SK-N-SH (cell line): Measurements from ENCODE around the gene TNNT2.

ENCODE experiments used
- EZH2phosphoT487 ChIP-seq: fragments of 200-600 bp; sonication (generic); IDR thresholded peaks from 2 replicates; pipeline ENCODE4 v1.6.1; 2017; ENCODE audit warnings: low read depth, mixed run types, mild to moderate bottlenecking, antibody characterized with exemption, moderate library complexity, borderline replicate concordance
- NFIC ChIP-seq: IDR thresholded peaks from 2 replicates; pipeline ENCODE4 v1.4.0; 2012; ENCODE audit warnings: borderline replicate concordance
- RCOR1 ChIP-seq: fragments of 150-350 bp; IDR thresholded peaks from 2 replicates; pipeline ENCODE4 v1.6.1; 2017; ENCODE audit warnings: antibody characterized with exemption, low read length
- SIN3A ChIP-seq: IDR thresholded peaks from 2 replicates; pipeline ENCODE4 v1.6.1; 2012; ENCODE audit warnings: low read depth, mild to moderate bottlenecking, low read length, moderate library complexity, borderline replicate concordance
- TCF12 ChIP-seq: IDR thresholded peaks from 2 replicates; pipeline ENCODE4 v1.4.0; 2012
- TF ChIP-seq, protein P1 (sequence below): fragments of 200-600 bp; sonication (generic); IDR thresholded peaks from 2 replicates; pipeline ENCODE4 v1.6.1; 2017; ENCODE audit warnings: antibody characterized with exemption, mild to moderate bottlenecking, moderate library complexity

DNA sequence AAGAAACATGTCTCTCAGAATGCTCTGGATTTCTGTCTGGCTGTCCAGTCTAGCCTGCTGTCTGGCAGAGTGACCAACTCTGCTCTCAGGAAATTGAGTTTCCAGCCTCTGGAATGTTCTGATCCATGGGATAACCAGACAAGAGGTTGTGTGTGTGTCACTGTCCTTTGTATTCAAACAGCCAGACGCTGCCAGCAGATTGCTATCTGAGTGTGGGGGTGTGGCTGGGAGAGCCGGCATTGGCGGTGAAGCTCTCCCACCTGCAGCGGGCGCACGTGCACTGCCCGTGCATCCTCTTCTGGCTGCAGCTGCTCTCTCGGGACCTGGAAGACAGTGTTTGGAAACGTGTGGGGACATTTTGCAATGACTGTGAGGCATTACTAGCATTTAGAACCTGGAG, 68.1 kb downstream of the TNNT2 start:
- no peak for TF ChIP-seq SIN3A
- TF ChIP-seq, protein P1, sequence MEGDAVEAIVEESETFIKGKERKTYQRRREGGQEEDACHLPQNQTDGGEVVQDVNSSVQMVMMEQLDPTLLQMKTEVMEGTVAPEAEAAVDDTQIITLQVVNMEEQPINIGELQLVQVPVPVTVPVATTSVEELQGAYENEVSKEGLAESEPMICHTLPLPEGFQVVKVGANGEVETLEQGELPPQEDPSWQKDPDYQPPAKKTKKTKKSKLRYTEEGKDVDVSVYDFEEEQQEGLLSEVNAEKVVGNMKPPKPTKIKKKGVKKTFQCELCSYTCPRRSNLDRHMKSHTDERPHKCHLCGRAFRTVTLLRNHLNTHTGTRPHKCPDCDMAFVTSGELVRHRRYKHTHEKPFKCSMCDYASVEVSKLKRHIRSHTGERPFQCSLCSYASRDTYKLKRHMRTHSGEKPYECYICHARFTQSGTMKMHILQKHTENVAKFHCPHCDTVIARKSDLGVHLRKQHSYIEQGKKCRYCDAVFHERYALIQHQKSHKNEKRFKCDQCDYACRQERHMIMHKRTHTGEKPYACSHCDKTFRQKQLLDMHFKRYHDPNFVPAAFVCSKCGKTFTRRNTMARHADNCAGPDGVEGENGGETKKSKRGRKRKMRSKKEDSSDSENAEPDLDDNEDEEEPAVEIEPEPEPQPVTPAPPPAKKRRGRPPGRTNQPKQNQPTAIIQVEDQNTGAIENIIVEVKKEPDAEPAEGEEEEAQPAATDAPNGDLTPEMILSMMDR = peak; percentile 52
- peak; percentile 100 for TF ChIP-seq RCOR1
- no peak for TF ChIP-seq EZH2phosphoT487
- peak; percentile 75 for TF ChIP-seq NFIC
- TF ChIP-seq TCF12 = peak; percentile 79
